HepG2 (cell line): Measurements from ENCODE around the gene CCL16. TPM values are rescaled to one million over a fixed set of nuclear protein-coding genes. Genes with fewer than 3 reads are reported as not detected.

Source experiments
- ARNTL ChIP-seq: sonication (generic); formaldehyde crosslinking; IDR thresholded peaks from 2 replicates; pipeline ENCODE4 v1.4.0; 2020; ENCODE audit warnings: mild to moderate bottlenecking, missing genetic modification reagents
- EZH2 ChIP-seq: conservative IDR thresholded peaks from 2 replicates; pipeline ENCODE4 v1.6.1; 2012; ENCODE audit warnings: mild to moderate bottlenecking, low read depth, low read length, moderate library complexity
- FIP1L1 ChIP-seq: fragments of 200-400 bp; formaldehyde crosslinking; IDR thresholded peaks from 2 replicates; pipeline ENCODE4 v1.6.1; 2018; ENCODE audit warnings: low read depth, mild to moderate bottlenecking, low read length, moderate library complexity, borderline replicate concordance; ENCODE audit not compliant: insufficient read depth
- FOSL2 ChIP-seq: sonication (generic); formaldehyde crosslinking; IDR thresholded peaks from 2 replicates; pipeline ENCODE4 v1.4.0; 2020; ENCODE audit warnings: missing genetic modification reagents
- GATA4 ChIP-seq: sonication (generic); IDR thresholded peaks from 2 replicates; pipeline ENCODE4 v1.6.1; 2016; ENCODE audit warnings: antibody characterized with exemption, low read depth, borderline replicate concordance
- GZF1 ChIP-seq: sonication (generic); formaldehyde crosslinking; IDR thresholded peaks from 2 replicates; pipeline ENCODE4 v1.5.1; 2020; ENCODE audit warnings: mild to moderate bottlenecking, missing genetic modification reagents
- HDAC1 ChIP-seq: sonication (generic); formaldehyde crosslinking; IDR thresholded peaks from 2 replicates; pipeline ENCODE4 v1.5.1; 2020; ENCODE audit warnings: mild to moderate bottlenecking, missing genetic modification reagents
- HNF4G ChIP-seq, 2 experiments: sonication (generic) in 1 of 2; formaldehyde crosslinking in 1 of 2; IDR thresholded peaks; 2 replicates each; pipeline versions ENCODE4 v1.4.0 to v1.6.1; 2011 to 2020; ENCODE audit warnings: borderline replicate concordance in 2 of 2, low read depth in 2 of 2, mild to moderate bottlenecking in 2 of 2, low read length in 1 of 2, missing genetic modification reagents in 1 of 2, moderate library complexity in 1 of 2
- JDP2 ChIP-seq: sonication (generic); formaldehyde crosslinking; IDR thresholded peaks from 2 replicates; pipeline ENCODE4 v1.8.1; 2022; ENCODE audit warnings: missing genetic modification reagents, borderline replicate concordance
- KLF11 ChIP-seq: IDR thresholded peaks from 2 replicates; pipeline ENCODE4 v1.6.1; 2016; ENCODE audit warnings: missing compliant biosample characterization
- MYNN ChIP-seq: sonication (generic); formaldehyde crosslinking; IDR thresholded peaks from 2 replicates; pipeline ENCODE4 v1.4.0; 2020; ENCODE audit warnings: mild to moderate bottlenecking, low read depth, missing genetic modification reagents
- NFIB ChIP-seq: sonication (generic); formaldehyde crosslinking; IDR thresholded peaks from 2 replicates; pipeline ENCODE4 v1.9.0; 2021; ENCODE audit warnings: missing genetic modification reagents, mild to moderate bottlenecking, borderline replicate concordance
- NR2F6 ChIP-seq, 2 experiments: IDR thresholded peaks; 2 replicates each; pipeline ENCODE4 v1.6.1; 2016; ENCODE audit warnings: antibody characterized with exemption in 1 of 2, mild to moderate bottlenecking in 1 of 2
- PPARG ChIP-seq: conservative IDR thresholded peaks from 2 replicates; pipeline ENCODE4 v1.6.1; 2016; ENCODE audit warnings: missing biosample characterization, missing genetic modification reagents
- RXRA ChIP-seq: sonication (generic); formaldehyde crosslinking; IDR thresholded peaks from 2 replicates; pipeline ENCODE4 v1.5.1; 2020; ENCODE audit warnings: missing genetic modification reagents
- SCMH1 ChIP-seq: sonication (generic); formaldehyde crosslinking; IDR thresholded peaks from 2 replicates; pipeline ENCODE4 v1.9.0; 2021; ENCODE audit warnings: missing genetic modification reagents, mild to moderate bottlenecking, borderline replicate concordance
- SKI ChIP-seq: fragments of 450-650 bp; IDR thresholded peaks from one replicate; pipeline ENCODE4 v1.6.1; 2018; ENCODE audit warnings: mild to moderate bottlenecking; ENCODE audit not compliant: partially characterized antibody
- ZFP36L2 ChIP-seq: sonication (generic); formaldehyde crosslinking; IDR thresholded peaks from 2 replicates; pipeline ENCODE4 v1.4.0; 2020; ENCODE audit warnings: missing genetic modification reagents
- ZNF160 ChIP-seq: sonication (generic); formaldehyde crosslinking; IDR thresholded peaks from 2 replicates; pipeline ENCODE4 v1.8.0; 2022; ENCODE audit warnings: mild to moderate bottlenecking, inconsistent platforms, missing genetic modification reagents
- ZNF205 ChIP-seq: IDR thresholded peaks from 2 replicates; pipeline ENCODE4 v1.6.1; 2018; ENCODE audit warnings: missing biosample characterization, missing genetic modification reagents
- ZNF260 ChIP-seq: sonication (generic); formaldehyde crosslinking; IDR thresholded peaks from 2 replicates; pipeline ENCODE4 v1.4.0; 2020; ENCODE audit warnings: missing genetic modification reagents, low read depth, mild to moderate bottlenecking, borderline replicate concordance
- ZNF264 ChIP-seq: sonication (generic); formaldehyde crosslinking; IDR thresholded peaks from 2 replicates; pipeline ENCODE4 v1.4.0; 2020; ENCODE audit warnings: missing genetic modification reagents
- ZNF598 ChIP-seq: sonication (generic); formaldehyde crosslinking; IDR thresholded peaks from 2 replicates; pipeline ENCODE4 v1.5.1; 2020; ENCODE audit warnings: mild to moderate bottlenecking, missing genetic modification reagents, borderline replicate concordance
- ZNF670 ChIP-seq: sonication (generic); formaldehyde crosslinking; IDR thresholded peaks from 2 replicates; pipeline ENCODE4 v1.8.0; 2022; ENCODE audit warnings: mild to moderate bottlenecking, missing genetic modification reagents, borderline replicate concordance
- ZNF7 ChIP-seq: IDR thresholded peaks from 2 replicates; pipeline ENCODE4 v1.6.1; 2016; ENCODE audit warnings: missing biosample characterization, missing genetic modification reagents
- polyA plus RNA-seq, 8 experiments: library from polyadenylated mRNA; depleted of rRNA in 3 of 8; stranded (reverse) in 7 of 8; unstranded in 1 of 8; fragments of >200 nt; fragmentation: Illumina TruSeq in 4 of 8; extraction: Trizol in 4 of 8; gene quantifications; 2 replicates each; pipeline versions ENCODE4 v1.2.1 to v1.2.3, GENCODE V29; 2011 to 2016; ENCODE audit warnings: low read depth in 4 of 8, missing spikeins in 1 of 8, mixed read lengths in 1 of 8; ENCODE audit not compliant: insufficient read depth in 1 of 8
- total RNA-seq, 5 experiments: library from RNA; depleted of rRNA; stranded (reverse); fragments of >200 nt; fragmentation: Illumina TruSeq; extraction: Trizol; gene quantifications; 2 replicates each; pipeline ENCODE4 v1.2.3, GENCODE V29; 2016; ENCODE audit warnings: low read depth in 1 of 5
- TF ChIP-seq, protein P1 (sequence below): sonication (generic); formaldehyde crosslinking; IDR thresholded peaks from 2 replicates; pipeline ENCODE4 v1.4.0; 2020; ENCODE audit warnings: missing genetic modification reagents
- TF ChIP-seq, protein P2 (sequence below): sonication (generic); formaldehyde crosslinking; IDR thresholded peaks from 2 replicates; pipeline ENCODE4 v1.8.0; 2022; ENCODE audit warnings: mild to moderate bottlenecking, missing genetic modification reagents
- TF ChIP-seq, protein P3 (sequence below): sonication (generic); formaldehyde crosslinking; IDR thresholded peaks from 2 replicates; pipeline ENCODE4 v1.5.0; 2020; ENCODE audit warnings: missing genetic modification reagents, mild to moderate bottlenecking, borderline replicate concordance

CCL16 gene
- total and polyA plus RNA-seq, 2 of the 13 experiments (the other 11 are each of a cell fraction or from before 2014, with no cell fraction given) = 2.0 to 14.7 TPM

DNA sequence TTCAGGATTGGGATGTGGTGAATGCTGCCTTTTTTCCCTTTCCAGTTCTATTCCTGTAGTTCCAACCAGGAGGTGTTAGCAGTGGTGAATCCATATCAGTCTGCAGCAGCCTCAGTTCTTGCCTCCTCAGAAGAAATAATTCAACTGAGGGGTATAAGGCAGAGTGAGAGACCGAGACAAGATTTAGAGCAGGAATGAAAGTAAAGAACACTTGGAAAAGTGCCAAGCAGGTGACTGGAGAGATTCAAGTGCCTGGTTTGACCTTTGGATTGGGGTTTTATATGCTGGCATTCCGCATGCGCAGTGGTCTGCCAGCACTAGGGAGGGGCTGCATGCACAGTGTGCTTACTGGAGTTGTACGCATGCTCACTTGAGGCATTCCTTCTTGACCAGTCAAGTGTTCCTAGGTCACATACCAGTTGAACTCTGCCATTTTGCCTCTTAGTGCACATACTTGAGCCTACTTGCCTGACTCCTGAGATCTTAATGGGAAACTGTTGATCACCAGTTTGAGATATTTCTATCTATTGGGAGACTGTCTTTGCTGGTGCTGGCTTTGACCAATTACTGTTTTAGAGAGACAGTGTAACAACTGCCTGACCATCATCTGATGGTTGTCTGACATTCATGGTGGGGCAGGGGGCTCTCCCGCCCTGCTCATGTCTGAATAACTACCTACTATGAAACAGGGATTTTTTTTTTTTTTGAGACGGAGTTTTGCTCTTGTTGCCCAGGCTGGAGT is 20.7 kb upstream of the CCL16 start (continued):
- TF ChIP-seq, protein P1, sequence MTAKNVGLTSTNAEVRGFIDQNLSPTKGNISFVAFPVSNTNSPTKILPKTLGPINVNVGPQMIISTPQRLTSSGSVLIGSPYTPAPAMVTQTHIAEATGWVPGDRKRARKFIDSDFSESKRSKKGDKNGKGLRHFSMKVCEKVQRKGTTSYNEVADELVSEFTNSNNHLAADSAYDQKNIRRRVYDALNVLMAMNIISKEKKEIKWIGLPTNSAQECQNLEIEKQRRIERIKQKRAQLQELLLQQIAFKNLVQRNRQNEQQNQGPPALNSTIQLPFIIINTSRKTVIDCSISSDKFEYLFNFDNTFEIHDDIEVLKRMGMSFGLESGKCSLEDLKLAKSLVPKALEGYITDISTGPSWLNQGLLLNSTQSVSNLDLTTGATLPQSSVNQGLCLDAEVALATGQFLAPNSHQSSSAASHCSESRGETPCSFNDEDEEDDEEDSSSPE (CRISPR knock-in tag) = no peak; the same call in 1 of the 2 replicates
- TF ChIP-seq ZNF264 (CRISPR knock-in tag) = no peak
- TF ChIP-seq FOSL2 (CRISPR knock-in tag) = peak; percentile 77
- TF ChIP-seq ZNF670 (CRISPR knock-in tag) = 0 out of 2 replicates have a peak, but pooled peaks have one; percentile 32
- no peak for TF ChIP-seq ZNF205 (CRISPR knock-in tag)
- TF ChIP-seq NFIB = no peak
- TF ChIP-seq KLF11 (CRISPR knock-in tag) = no peak
- TF ChIP-seq JDP2 = no peak
- no peak for TF ChIP-seq GZF1
- TF ChIP-seq EZH2 = no peak
- TF ChIP-seq RXRA (CRISPR knock-in tag) = peak; percentile 63; the same call in 1 of the 2 replicates
- no peak for TF ChIP-seq FIP1L1
- no peak for TF ChIP-seq MYNN (CRISPR knock-in tag)
- TF ChIP-seq ZNF598 (CRISPR knock-in tag) = no peak
- peak; percentile 51 for TF ChIP-seq HDAC1 (CRISPR knock-in tag)
- TF ChIP-seq, protein P2, sequence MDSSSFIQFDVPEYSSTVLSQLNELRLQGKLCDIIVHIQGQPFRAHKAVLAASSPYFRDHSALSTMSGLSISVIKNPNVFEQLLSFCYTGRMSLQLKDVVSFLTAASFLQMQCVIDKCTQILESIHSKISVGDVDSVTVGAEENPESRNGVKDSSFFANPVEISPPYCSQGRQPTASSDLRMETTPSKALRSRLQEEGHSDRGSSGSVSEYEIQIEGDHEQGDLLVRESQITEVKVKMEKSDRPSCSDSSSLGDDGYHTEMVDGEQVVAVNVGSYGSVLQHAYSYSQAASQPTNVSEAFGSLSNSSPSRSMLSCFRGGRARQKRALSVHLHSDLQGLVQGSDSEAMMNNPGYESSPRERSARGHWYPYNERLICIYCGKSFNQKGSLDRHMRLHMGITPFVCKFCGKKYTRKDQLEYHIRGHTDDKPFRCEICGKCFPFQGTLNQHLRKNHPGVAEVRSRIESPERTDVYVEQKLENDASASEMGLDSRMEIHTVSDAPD (CRISPR knock-in tag) = 0 out of 2 replicates have a peak, but pooled peaks have one; percentile 62
- TF ChIP-seq GATA4 = peak; percentile 41; the same call in 1 of the 2 replicates
- no peak for TF ChIP-seq SCMH1 (CRISPR knock-in tag)
- no peak for TF ChIP-seq ZFP36L2
- TF ChIP-seq ZNF7 (CRISPR knock-in tag) = no peak
- no peak for TF ChIP-seq ZNF160 (CRISPR knock-in tag)
- no peak for TF ChIP-seq ZNF260 (CRISPR knock-in tag)
- peak; percentile 43 for TF ChIP-seq SKI
- TF ChIP-seq PPARG (CRISPR knock-in tag) = no peak; the same call in 1 of the 2 replicates
- peak; percentile 80 for TF ChIP-seq HNF4G (IDR thresholded peaks at IDR 0.05; ENCODE audit: borderline replicate concordance, low read depth, low read length)
- peak; percentile 74; the same call in 1 of the 2 replicates for TF ChIP-seq HNF4G (CRISPR knock-in tag; IDR thresholded peaks at IDR 0.05; ENCODE audit: borderline replicate concordance, low read depth)
- TF ChIP-seq NR2F6 (IDR thresholded peaks at IDR 0.05) = peak; percentile 61; the same call in 1 of the 2 replicates
- peak; percentile 60; the same call in 1 of the 2 replicates for TF ChIP-seq NR2F6 (CRISPR knock-in tag; IDR thresholded peaks at IDR 0.05)
- 0 out of 2 replicates have a peak, but pooled peaks have one; percentile 10 for TF ChIP-seq ARNTL (CRISPR knock-in tag)
- TF ChIP-seq, protein P3, sequence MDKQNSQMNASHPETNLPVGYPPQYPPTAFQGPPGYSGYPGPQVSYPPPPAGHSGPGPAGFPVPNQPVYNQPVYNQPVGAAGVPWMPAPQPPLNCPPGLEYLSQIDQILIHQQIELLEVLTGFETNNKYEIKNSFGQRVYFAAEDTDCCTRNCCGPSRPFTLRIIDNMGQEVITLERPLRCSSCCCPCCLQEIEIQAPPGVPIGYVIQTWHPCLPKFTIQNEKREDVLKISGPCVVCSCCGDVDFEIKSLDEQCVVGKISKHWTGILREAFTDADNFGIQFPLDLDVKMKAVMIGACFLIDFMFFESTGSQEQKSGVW (CRISPR knock-in tag) = no peak
